ENCODE results near the gene SRPX2.
A peak's percentile ranks its signal among the peaks of the same experiment; 100 is the strongest.

The SRPX2 gene

DNA sequence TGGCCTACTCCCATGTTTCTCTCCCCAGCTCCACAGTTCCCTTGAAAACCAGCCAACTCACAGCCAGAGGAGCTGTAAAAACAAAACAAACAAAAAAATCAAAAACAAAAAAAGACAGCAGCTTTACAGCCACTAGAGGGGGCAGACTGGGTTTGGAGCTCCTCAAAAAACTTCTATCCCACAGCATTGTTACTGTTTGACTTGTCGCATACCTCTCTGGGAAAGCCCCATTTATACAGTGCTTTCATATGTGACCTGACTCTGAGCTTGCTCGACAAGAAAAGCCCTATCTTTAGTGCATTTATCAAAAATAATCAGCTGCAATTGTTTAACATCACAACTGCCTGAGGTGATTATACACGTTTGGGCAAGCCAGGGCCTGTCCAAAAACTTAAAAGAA lies 29.0 kb upstream of the SRPX2 start:
- H2AFZ ChIP-seq (ENCODE audit: low read depth): peak overlapping the region; percentile 16; the same call in 1 of the 2 replicates
- no peak overlapping the region for H3K9ac ChIP-seq
- no peak overlapping the region for H3K4me3 ChIP-seq (IDR thresholded peaks at IDR 0.05; ENCODE audit: insufficient read depth, low read depth, low read length)
- TF ChIP-seq, protein P1, sequence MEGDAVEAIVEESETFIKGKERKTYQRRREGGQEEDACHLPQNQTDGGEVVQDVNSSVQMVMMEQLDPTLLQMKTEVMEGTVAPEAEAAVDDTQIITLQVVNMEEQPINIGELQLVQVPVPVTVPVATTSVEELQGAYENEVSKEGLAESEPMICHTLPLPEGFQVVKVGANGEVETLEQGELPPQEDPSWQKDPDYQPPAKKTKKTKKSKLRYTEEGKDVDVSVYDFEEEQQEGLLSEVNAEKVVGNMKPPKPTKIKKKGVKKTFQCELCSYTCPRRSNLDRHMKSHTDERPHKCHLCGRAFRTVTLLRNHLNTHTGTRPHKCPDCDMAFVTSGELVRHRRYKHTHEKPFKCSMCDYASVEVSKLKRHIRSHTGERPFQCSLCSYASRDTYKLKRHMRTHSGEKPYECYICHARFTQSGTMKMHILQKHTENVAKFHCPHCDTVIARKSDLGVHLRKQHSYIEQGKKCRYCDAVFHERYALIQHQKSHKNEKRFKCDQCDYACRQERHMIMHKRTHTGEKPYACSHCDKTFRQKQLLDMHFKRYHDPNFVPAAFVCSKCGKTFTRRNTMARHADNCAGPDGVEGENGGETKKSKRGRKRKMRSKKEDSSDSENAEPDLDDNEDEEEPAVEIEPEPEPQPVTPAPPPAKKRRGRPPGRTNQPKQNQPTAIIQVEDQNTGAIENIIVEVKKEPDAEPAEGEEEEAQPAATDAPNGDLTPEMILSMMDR (conservative IDR thresholded peaks at IDR 0.05; ENCODE audit: low read depth, low read length): peak; percentile 56
- peak overlapping the region; percentile 26; the same call in 1 of the 2 replicates for H3K27ac ChIP-seq
- no peaks in the 10 kb centered on the region for H3K79me2 ChIP-seq (ENCODE audit: insufficient read depth, low read depth)
- peaks cover 19% of the 10 kb centered on the region for H3K4me1 ChIP-seq (ENCODE audit: low read depth, poor library complexity, severe bottlenecking)
- H4K20me1 ChIP-seq (ENCODE audit: insufficient read depth): no peaks in the 10 kb centered on the region
- no peaks in the 10 kb centered on the region for H3K36me3 ChIP-seq (ENCODE audit: insufficient read depth)
- H3K4me2 ChIP-seq: peak overlapping the region; percentile 22; the same call in 1 of the 2 replicates
- no peaks in the 10 kb centered on the region for H3K27me3 ChIP-seq (ENCODE audit: insufficient read depth, low read depth)

DNA sequence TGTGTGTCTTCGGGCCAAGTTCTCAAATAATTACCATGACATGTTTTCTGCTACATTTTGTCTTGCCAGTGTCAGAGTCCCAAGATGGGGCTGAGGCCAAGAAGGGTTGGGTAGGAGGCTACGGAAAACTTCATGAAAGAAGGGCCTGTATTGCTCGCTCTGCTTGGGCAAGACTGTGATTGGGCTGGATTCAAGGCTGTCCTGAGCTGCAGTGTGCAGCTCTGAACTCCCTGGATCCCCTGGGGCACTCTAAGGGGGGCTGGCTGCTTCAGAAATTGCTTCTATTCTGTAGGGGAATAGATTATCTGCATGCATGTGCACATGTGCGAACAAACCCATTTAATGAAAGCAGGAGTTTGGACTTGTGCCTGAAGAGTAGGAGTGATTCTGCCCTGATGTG lies 21.0 kb upstream of the SRPX2 start:
- H3K27ac ChIP-seq: no peak overlapping the region
- no peaks in the 10 kb centered on the region for H4K20me1 ChIP-seq (ENCODE audit: insufficient read depth)
- no peak overlapping the region for H3K4me2 ChIP-seq
- H3K9ac ChIP-seq: no peak overlapping the region
- no peaks in the 10 kb centered on the region for H3K79me2 ChIP-seq (ENCODE audit: insufficient read depth, low read depth)
- H3K4me1 ChIP-seq (ENCODE audit: low read depth, poor library complexity, severe bottlenecking): peaks cover 13% of the 10 kb centered on the region
- H3K27me3 ChIP-seq (ENCODE audit: insufficient read depth, low read depth): no peaks in the 10 kb centered on the region
- TF ChIP-seq, protein P1 (conservative IDR thresholded peaks at IDR 0.05; ENCODE audit: low read depth, low read length): no peak
- H2AFZ ChIP-seq (ENCODE audit: low read depth): no peak overlapping the region
- no peaks in the 10 kb centered on the region for H3K36me3 ChIP-seq (ENCODE audit: insufficient read depth)
- H3K4me3 ChIP-seq (IDR thresholded peaks at IDR 0.05; ENCODE audit: insufficient read depth, low read depth, low read length): no peak overlapping the region

DNA sequence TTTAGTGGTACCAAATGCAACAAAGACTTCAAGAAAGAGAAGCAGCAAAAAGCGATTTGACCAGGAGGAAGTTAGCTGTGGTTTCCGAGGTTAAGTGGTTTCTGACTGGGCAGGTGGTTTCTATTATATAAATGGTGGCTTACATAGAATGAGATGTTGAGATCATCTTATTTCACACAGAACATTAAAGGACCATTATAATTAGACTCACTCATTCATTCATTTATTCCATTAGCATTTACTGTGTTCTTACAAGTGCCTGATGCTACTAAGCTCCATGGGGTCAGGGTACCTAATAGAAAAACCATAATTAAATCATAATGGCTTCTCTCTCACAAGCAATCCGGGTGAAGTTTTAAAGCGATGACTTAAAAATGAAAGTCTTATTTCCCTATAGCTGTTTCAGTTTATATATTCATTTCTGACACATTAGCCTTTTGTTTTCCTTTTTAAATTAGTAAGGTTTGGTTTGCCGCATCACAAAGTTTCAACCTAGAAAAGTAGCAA lies 18.0 kb upstream of the SRPX2 start:
- Histone ChIP-seq H3K79me2 (ENCODE audit: insufficient read depth, low read depth) (no peaks in the 10 kb centered on the region), H3K27ac (no peak overlapping the region), H3K27me3 (ENCODE audit: insufficient read depth, low read depth) (no peaks in the 10 kb centered on the region), H3K4me2 (peak overlapping the region; percentile 59), H4K20me1 (ENCODE audit: insufficient read depth) (no peaks in the 10 kb centered on the region), H3K4me3 (IDR thresholded peaks at IDR 0.05; ENCODE audit: insufficient read depth, low read depth, low read length) (no peak overlapping the region), H3K4me1 (ENCODE audit: low read depth, poor library complexity, severe bottlenecking) (peaks cover 13% of the 10 kb centered on the region), H3K36me3 (ENCODE audit: insufficient read depth) (no peaks in the 10 kb centered on the region), H3K9ac (no peak overlapping the region), H2AFZ (ENCODE audit: low read depth) (no peak overlapping the region)
- TF ChIP-seq, protein P1 (conservative IDR thresholded peaks at IDR 0.05; ENCODE audit: low read depth, low read length): no peak

DNA sequence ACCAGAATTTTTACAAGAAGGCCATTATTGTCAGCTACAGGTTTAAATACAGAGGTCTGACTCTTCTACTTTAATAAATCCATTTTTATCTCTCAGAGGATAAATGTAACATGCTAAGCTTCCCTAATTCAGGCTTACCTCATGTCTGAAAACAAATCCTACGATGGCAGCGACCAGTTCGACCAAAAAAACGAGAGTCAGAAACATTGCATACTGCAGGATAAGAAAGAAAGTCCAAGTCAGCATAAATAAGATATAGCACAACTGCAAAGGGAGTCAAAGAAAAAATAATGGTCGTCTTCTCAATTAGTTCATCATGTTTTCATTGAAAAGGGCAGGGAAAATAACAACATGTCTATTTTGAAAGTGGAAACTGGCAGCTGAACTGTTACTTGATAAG lies 9.0 kb upstream of the SRPX2 start:
- TF ChIP-seq, protein P1 (conservative IDR thresholded peaks at IDR 0.05; ENCODE audit: low read depth, low read length): no peak
- Histone ChIP-seq H3K4me3 (IDR thresholded peaks at IDR 0.05; ENCODE audit: insufficient read depth, low read depth, low read length) (no peak overlapping the region), H3K36me3 (ENCODE audit: insufficient read depth) (no peaks in the 10 kb centered on the region), H3K4me2 (no peak overlapping the region), H2AFZ (ENCODE audit: low read depth) (no peak overlapping the region), H3K27ac (no peak overlapping the region), H3K4me1 (ENCODE audit: low read depth, poor library complexity, severe bottlenecking) (no peaks in the 10 kb centered on the region), H3K9ac (no peak overlapping the region), H4K20me1 (ENCODE audit: insufficient read depth) (no peaks in the 10 kb centered on the region), H3K27me3 (ENCODE audit: insufficient read depth, low read depth) (no peaks in the 10 kb centered on the region), H3K79me2 (ENCODE audit: insufficient read depth, low read depth) (no peaks in the 10 kb centered on the region)

Data from KMS-11 (cell line).